Heart left ventricle (tissue), 16 donors: ENCODE measurements around the gene VAT1L. TPM values are rescaled to one million over a fixed set of nuclear protein-coding genes. Genes with fewer than 3 reads are reported as not detected.

Source experiments
- ATAC-seq, 4 donors: fragments of 200-7000 bp; cut with Tn5 transposase; one replicate each; pipeline ENCODE4 v1.9.1; 2020 to 2022; ENCODE audit warnings: moderate library complexity in 4 of 4, mild to moderate bottlenecking in 3 of 4, moderate number of reproducible peaks in 1 of 4
- DNase-seq, 5 donors: peaks; one replicate each; pipeline ENCODE4 v3.0.0-alpha.2; 2020
- H3K27ac ChIP-seq, 12 donors: fragments of 200-600 bp; sonication (generic) in 4 of 12; one replicate each; pipeline versions ENCODE4 v1.5.0 to v1.8.0; 2016 to 2022; ENCODE audit warnings: mild to moderate bottlenecking in 2 of 12
- H3K27me3 ChIP-seq, 9 donors: fragments of 200-600 bp; sonication (generic) in 2 of 9; one replicate each; pipeline versions ENCODE4 v1.5.1 to v1.8.0; 2016 to 2022; ENCODE audit warnings: mild to moderate bottlenecking in 3 of 9
- H3K36me3 ChIP-seq, 9 donors: fragments of 200-600 bp; sonication (generic) in 2 of 9; one replicate each; pipeline versions ENCODE4 v1.5.0 to v1.8.0; 2018 to 2022; ENCODE audit warnings: mild to moderate bottlenecking in 2 of 9
- H3K4me1 ChIP-seq, 12 donors: fragments of 200-600 bp; sonication (generic) in 4 of 12; one replicate each; pipeline versions ENCODE4 v1.5.0 to v1.8.0; 2016 to 2022; ENCODE audit warnings: mild to moderate bottlenecking in 3 of 12
- H3K4me3 ChIP-seq, 12 donors: fragments of 200-600 bp; sonication (generic) in 4 of 12; one replicate each; pipeline versions ENCODE4 v1.5.0 to v1.8.0; 2017 to 2022; ENCODE audit warnings: mild to moderate bottlenecking in 9 of 12, moderate library complexity in 4 of 12
- H3K9me3 ChIP-seq, 12 donors: fragments of 200-600 bp; sonication (generic) in 4 of 12; one replicate each; pipeline versions ENCODE4 v1.5.0 to v1.8.0; 2016 to 2022; ENCODE audit warnings: mild to moderate bottlenecking in 1 of 12
- CTCF ChIP-seq, 12 donors: fragments of 200-600 bp; sonication (generic) in 4 of 12; IDR thresholded peaks; one replicate each; pipeline versions ENCODE4 v1.5.0 to v1.8.0; 2018 to 2022; ENCODE audit warnings: antibody characterized with exemption in 12 of 12, mild to moderate bottlenecking in 5 of 12
- POLR2A ChIP-seq, 2 donors: fragments of 450-650 bp; IDR thresholded peaks; one replicate each; pipeline ENCODE4 v1.6.1; 2017; ENCODE audit warnings: antibody characterized with exemption in 2 of 2, mild to moderate bottlenecking in 2 of 2, moderate library complexity in 2 of 2
- WGBS, 4 donors: extraction: QIAGEN DNeasy Blood & Tissue Kit in 2 of 4; methylation state at CpG; one replicate each; pipeline versions ENCODE4 v1.1.5 to v1.1.7; 2013 to 2018; 5-methylcytosine and 5-hydroxymethylcytosine counted together
- intact Hi-C, 10 donors: fragments of 100-400 bp; cut with DNase I; formaldehyde crosslinking; loops; one replicate each; pipeline versions ENCODE4 v1.11.1 to v1.14.2; 2022
- polyA plus RNA-seq, 2 donors: library from polyadenylated mRNA; stranded (reverse); fragments of 200-250 nt; gene quantifications; one replicate each; pipeline ENCODE4 v1.2.3, GENCODE V29; 2013
- total RNA-seq, 9 donors: library from RNA; depleted of rRNA in 2 of 9; stranded (reverse); fragments of >200 nt in 2 of 9; fragmentation: NEBNext Ultra II Directional in 3 of 9; extraction: Animal tissue kit (Norgen Biotek cat#: 25700) in 3 of 9; gene quantifications; one replicate each; pipeline versions ENCODE4 v1.1.0 to v1.2.4, GENCODE V29; 2016 to 2023
- donor health status: ischemic (EF 13 %, LVEDD 7.1; RV severe dilation, severe dysfunction).
- donor health status: healthy with polysubstance abuse.
- donor health status: DM: no; HTN: yes; CAD: no.
- donor health status: DM: no; HTN: no; CAD: no.
- donor health status: ischemic (EF 25% LVEDD 6.9; RV normal size, moderate dysfunction).
- donor health status: ischemic (EF 25% LVEDD 5.7; RV mildly dilated, moderate dysfunction).
- donor health status: healthy.
- donor health status: DM: yes; HTN: yes; CAD: no.
- donor health status: ischemic (EF 35%, LVEDD 5.7; RV mildly dilated, moderate dysfunction).
- donor health status: nonischemic (EF 11% LVEDD 7.7; RV severe dilation, severe dysfunction).
- donor health status: DM: yes; HTN: yes; CAD: no.
- donor health status: PGD.
- donor health status: ischemic (EF 29% LVEDD 5.4; RV normal size, mild dysfunction).
- donor health status: nonischemic (EF 23%, LVEDD 6.1; RV moderate dilation, normal function).

VAT1L gene
- total and polyA plus RNA-seq, 11 donors: 0.32 to 57.5 (median 11.0) TPM

GRCh38 chr16:77876776-77877175 lies 88.4 kb downstream of the VAT1L start:
- Histone ChIP-seq H3K4me1 (peaks cover 0 to 12% (median 0%) of the 10 kb centered on the region in 12 donors), H3K27ac (no peak overlapping the region), H3K27me3 (no peaks in the 10 kb centered on the region), H3K4me3 (no peak overlapping the region), H3K36me3 (no peaks in the 10 kb centered on the region), H3K9me3 (no peaks in the 10 kb centered on the region)
- ATAC-seq (no peak), DNase-seq (no peak)
- TF ChIP-seq POLR2A (IDR thresholded peaks at IDR 0.05) (no peak), CTCF (IDR thresholded peaks at IDR 0.05) (no peak)
- 87 to 95% (median 90%) methylated on average over 2 of the region's 2 CpGs for WGBS, 4 donors
- intact Hi-C loops: no loop called here

- Histone ChIP-seq H3K4me1 (peaks cover 0 to 14% (median 0%) of the 10 kb centered on the region in 12 donors), H3K27me3 (no peaks in the 10 kb centered on the region), H3K27ac (no peak overlapping the region), H3K9me3 (no peaks in the 10 kb centered on the region), H3K4me3 (no peak overlapping the region), H3K36me3 (no peaks in the 10 kb centered on the region)
- 73 to 81% (median 76%) methylated on average over 7 of the region's 7 CpGs for WGBS, 4 donors
- intact Hi-C loops: no loop called here
- ATAC-seq (no peak), DNase-seq (no peak)
- no peak for TF ChIP-seq CTCF (IDR thresholded peaks at IDR 0.05)
- TF ChIP-seq POLR2A (IDR thresholded peaks at IDR 0.05): no peak
Observed at GRCh38 chr16:77877712-77878347, 89.5 kb downstream of the VAT1L start.

GRCh38 chr16:77881355-77882030 lies 93.1 kb downstream of the VAT1L start:
- Histone ChIP-seq H3K27ac (peak overlapping the region in 9 of 12 donors; percentile 8 to 75 (median 35)), H3K27me3 (no peaks in the 10 kb centered on the region), H3K9me3 (no peaks in the 10 kb centered on the region), H3K4me1 (peaks cover 0 to 13% (median 0%) of the 10 kb centered on the region in 12 donors), H3K36me3 (no peaks in the 10 kb centered on the region), H3K4me3 (no peak overlapping the region)
- peak in 2 of 4 donors; percentile 67 to 79 for ATAC-seq
- TF ChIP-seq POLR2A (IDR thresholded peaks at IDR 0.05) (no peak), CTCF (IDR thresholded peaks at IDR 0.05) (no peak)
- intact Hi-C loops: no loop called here
- 55 to 66% (median 56%) methylated on average over 2 of the region's 2 CpGs for WGBS, 4 donors
- no peak for DNase-seq

- DNase-seq (no peak), ATAC-seq (no peak)
- no peak overlapping the region for H3K4me3 ChIP-seq
- 55 to 67% (median 64%) methylated on average over 1 of the region's 1 CpG for WGBS, 4 donors
- peak overlapping the region in 2 of 12 donors; percentile 74 to 75 for H3K27ac ChIP-seq
- H3K4me1 ChIP-seq: peaks cover 0 to 13% (median 0%) of the 10 kb centered on the region in 12 donors
- H3K27me3 ChIP-seq: no peaks in the 10 kb centered on the region
- intact Hi-C loops: no loop called here
- H3K36me3 ChIP-seq: no peaks in the 10 kb centered on the region
- no peak for TF ChIP-seq POLR2A (IDR thresholded peaks at IDR 0.05)
- TF ChIP-seq CTCF (IDR thresholded peaks at IDR 0.05): no peak
- H3K9me3 ChIP-seq: no peaks in the 10 kb centered on the region
Observed at GRCh38 chr16:77882358-77882757, 94.0 kb downstream of the VAT1L start.
